Kidney epithelial cell (primary cell): ENCODE results near the gene POTEM. TPM values are rescaled to one million over a fixed set of nuclear protein-coding genes. Genes with fewer than 3 reads are reported as not detected.
"Not testable (repeated sequence)": the region's sequence is repeated elsewhere in the genome, so short reads cannot be mapped to it uniquely, and the experiment has no call there.

Source experiments
- DNase-seq: peaks from one replicate; pipeline ENCODE4 v3.0.0-alpha.2; 2010; ENCODE audit warnings: low read depth
- H3K27me3 ChIP-seq: 2 replicates; pipeline ENCODE4 v1.6.0; 2011; ENCODE audit warnings: low read length; ENCODE audit not compliant: control insufficient read depth, insufficient read depth
- H3K36me3 ChIP-seq: 2 replicates; pipeline ENCODE4 v1.5.1; 2011; ENCODE audit warnings: low read length; ENCODE audit not compliant: control insufficient read depth, insufficient read depth
- H3K4me3 ChIP-seq: 2 replicates; pipeline ENCODE4 v1.5.1; 2011; ENCODE audit warnings: low read depth, mild to moderate bottlenecking, control low read depth, low read length
- total RNA-seq: library from RNA; depleted of rRNA; stranded (reverse); fragments of >200 nt; gene quantifications from 2 replicates; pipeline ENCODE4 v1.2.3, GENCODE V29; 2015

POTEM gene
- total RNA-seq, 1 donor from 2014 or later: not detected

DNA sequence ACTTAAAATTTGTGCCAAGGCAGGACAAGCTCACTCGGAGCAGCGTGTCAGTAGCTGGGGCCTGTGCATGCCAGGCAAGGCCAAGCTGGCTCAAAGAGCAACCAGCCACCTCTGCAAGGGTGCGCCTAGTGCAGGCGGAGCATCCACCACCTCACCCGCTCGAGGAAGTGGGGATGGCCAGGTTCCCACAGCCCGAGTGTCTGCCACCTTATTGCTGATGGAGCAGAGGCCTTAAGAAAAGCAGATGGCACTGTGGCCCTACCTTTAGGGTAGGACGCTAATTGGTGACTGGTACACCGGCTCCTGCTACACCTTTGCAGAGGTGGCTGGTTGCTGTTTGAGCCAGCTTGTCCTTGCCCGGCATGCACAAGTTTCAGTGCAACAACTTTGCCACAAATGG is 43.8 kb downstream of the POTEM start:
- not testable (repeated sequence) for H3K27me3 ChIP-seq, H3K36me3 ChIP-seq, DNase-seq, H3K4me3 ChIP-seq

DNA sequence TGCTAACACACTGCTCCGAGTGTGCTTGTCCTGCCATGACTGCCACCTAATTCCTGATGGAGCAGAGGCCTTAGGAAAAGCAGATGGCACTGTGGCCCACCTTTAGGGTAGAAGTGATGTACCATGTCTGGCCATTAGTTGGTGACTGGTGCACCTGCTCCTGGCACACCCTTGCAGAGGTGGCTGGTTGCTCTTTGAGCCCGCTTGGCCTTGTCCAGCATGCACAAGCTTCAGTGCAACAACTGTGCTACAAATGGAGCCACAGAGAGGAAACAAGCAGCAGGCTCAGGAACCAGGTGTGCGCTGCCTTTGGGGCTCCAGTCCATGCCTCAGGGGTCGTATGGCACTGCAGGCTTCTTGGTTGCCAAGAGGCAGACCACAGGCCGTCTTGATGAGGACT is 44.5 kb downstream of the POTEM start:
- not testable (repeated sequence) for H3K4me3 ChIP-seq

DNA sequence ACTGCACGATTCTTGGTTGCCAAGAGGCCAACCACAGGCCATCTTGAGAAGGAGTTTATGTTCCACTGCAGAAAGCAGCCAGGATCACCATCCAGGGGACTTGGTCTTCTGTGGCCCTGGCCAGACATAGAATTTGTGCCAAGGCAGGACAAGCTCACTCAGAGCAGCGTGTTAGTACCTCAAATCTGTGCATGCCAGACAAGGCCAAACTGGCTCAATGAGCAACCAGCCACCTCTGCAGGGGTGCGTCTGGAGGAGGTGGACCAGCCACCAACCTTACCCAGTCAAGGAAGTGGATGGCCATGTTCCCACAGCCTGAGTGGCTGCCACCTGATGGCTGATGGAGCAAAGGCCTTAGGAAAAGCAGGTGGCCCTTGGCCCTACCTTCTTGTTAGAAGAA is 48.0 kb downstream of the POTEM start:
- not testable (repeated sequence) for DNase-seq, H3K4me3 ChIP-seq, H3K27me3 ChIP-seq, H3K36me3 ChIP-seq

More for the DNA sequence above, 44.5 kb downstream of the POTEM start:
- DNase-seq, H3K36me3 ChIP-seq, H3K27me3 ChIP-seq: not testable (repeated sequence)

DNA sequence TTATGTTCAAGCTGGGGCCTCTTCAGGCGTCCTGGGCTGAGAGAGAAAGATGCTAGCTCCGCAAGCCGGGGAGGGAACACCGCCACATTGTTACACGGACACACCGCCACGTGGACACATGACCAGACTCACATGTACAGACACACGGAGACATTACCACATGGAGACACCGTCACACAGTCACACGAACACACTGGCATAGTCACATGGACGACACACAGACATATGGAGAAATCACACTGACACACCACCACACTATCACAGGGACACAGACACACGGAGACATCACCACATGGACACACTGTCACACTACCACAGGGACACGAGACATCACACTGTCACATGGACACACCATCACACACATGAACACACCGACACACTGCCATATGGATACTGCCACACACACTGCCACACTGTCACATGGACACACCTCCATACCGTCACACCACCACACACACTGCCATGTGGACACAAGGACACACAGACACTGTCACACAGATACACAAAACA is 57.9 kb downstream of the POTEM start:
- not testable (repeated sequence) for H3K36me3 ChIP-seq, DNase-seq, H3K4me3 ChIP-seq, H3K27me3 ChIP-seq

DNA sequence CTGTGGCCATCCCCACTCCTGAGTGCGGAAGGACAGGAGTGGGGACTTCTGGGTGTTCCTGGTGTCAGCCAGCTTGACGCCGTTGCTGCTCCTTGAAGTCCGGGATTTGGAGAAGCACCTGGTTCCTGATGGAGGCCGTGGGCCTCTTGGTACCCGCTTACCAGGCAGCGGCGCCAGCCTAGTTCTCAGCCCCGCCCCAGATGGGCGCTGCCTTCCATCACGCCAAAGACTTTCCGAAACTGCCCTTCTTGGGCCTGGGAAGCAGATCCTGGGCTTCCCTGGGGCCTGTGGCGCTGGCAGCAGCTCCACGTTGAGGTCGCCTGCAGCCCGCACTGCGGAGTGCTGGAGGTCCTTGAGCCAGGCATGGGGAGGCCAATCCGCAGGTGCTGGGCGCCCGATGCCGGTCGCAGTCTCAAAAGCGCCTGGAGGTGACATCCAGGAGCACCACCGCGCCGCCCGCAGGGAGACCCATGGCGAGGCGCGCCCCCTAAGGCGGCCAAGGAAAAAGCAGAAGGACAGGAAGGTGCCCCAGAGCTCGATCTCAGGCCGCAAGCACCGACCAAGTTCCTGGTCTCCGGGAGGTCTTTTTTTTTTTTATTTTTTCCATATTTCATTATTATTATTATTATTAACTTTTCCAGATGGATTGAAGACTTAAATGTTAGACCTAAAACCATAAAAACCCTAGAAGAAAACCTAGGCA is 59.6 kb downstream of the POTEM start:
- H3K36me3 ChIP-seq, DNase-seq, H3K4me3 ChIP-seq, H3K27me3 ChIP-seq: not testable (repeated sequence)

DNA sequence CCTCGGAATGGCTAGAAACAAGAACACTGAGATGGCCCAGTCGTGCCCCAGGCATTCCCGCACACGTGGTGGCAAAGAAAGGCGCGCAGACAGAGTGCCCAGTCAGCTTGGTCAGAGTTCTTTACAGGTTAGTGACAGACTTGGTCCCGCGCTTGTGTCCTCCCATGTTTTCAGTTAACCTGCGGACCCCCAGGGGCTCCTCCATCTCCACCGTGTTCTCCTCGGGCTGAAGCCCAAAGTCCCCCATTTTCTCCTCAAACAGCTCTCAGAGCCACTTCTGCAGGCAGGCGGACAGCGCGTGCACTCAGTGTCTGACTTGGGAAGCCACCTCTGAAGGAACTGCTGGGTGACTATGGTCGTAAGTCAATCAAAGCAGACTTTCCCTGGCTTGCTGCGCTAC is 60.7 kb downstream of the POTEM start:
- not testable (repeated sequence) for H3K4me3 ChIP-seq, H3K36me3 ChIP-seq, DNase-seq, H3K27me3 ChIP-seq

DNA sequence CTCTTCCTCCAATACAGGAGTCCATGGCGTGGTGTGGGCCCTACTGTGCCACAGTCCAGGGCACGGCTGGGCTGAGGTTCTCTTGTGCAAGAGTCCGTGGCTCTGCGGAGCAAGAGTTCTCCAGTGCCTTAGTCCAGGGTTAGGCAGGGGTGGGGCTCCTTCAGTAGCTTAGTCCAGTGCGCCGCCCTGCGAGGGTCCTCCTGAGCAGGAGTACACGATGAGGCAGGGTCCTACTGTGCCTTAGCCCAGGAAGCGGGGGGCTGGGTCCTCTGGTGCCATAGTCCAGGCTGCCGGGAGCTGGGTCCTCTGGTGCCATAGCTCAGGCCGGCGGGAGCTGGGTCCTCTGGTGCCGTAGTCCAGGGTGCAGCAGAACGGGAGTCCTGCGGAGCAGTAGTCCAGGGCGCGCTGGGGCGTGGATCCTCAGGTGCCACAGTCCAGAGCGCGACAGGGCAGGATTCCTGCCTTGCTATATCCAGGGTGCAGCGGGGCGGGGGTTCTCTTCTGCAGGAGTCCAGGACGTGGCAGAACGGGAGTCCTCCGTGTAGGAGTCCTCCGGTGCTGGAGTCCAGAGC is 69.7 kb downstream of the POTEM start:
- H3K36me3 ChIP-seq, H3K4me3 ChIP-seq, H3K27me3 ChIP-seq, DNase-seq: not testable (repeated sequence)

DNA sequence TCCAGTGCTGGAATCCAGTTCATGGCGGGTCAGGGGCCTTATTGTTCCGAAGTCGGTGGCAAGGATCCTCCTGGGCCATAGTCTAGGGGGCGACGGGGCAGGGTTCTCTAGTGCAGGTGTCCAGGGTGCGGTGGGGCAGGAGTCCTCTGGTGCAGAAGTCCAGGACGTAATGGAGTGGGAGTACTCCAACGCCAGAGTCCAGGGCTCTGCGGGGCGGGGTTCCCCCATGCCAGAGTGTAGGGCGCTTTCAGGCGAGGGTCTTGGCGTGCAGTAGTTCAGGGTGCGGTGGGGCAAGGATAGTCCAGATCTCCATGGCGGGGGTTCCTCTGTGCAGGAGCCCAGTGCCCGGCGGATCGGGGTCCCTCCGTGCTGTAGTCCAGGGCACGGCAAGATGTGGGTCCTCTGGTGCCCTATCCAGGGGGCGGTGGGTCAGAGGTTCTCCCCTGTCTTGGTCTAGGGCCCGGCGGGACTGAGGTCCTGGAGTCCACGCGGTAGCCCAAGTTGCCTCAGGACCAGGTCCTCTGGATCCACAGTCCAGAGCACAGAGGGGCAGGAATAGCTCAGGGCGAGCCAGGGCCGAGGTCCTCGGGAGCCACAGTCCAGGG is 70.9 kb downstream of the POTEM start:
- H3K4me3 ChIP-seq, H3K36me3 ChIP-seq, H3K27me3 ChIP-seq, DNase-seq: not testable (repeated sequence)

DNA sequence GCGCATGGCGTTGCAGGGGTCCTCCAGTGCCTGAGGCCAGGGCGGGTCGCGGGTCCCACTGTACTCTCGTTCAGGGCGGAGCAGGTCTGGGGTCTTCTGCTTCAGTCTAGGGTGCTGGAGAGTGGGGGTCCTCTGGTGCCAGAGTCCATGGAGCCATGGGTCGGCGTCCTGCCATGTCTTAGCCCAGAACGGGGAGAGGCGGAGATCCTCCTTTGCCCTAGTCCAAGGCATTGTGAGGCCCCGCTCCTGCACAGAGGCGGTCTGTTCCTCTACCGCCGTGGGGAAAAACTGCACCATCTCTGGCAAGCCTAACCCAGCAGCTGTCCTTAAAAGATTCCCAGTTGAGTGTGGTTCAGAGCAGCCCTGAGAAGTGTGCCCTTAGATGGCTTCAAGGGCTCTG is 71.6 kb downstream of the POTEM start:
- H3K4me3 ChIP-seq, DNase-seq, H3K36me3 ChIP-seq: not testable (repeated sequence)

DNA sequence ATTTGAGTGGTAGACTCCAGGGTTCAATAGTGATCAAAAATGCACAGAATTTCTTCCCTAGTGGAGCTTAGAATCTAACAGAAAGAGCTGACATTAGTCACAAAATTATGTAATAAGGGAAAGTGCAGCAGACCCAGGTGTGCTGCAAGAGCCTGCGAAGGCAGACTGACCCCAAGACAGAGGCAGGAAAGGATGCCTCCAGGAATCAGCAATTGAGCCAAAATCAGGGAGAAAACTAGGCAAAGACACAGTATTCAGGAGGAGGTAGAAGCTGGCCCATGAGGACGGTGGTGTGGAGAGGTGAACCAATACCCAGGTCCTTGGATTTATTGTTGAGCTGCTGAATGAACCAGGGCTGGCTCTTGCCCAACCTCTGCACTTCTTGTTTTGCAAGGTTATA is 76.2 kb downstream of the POTEM start:
- DNase-seq, H3K4me3 ChIP-seq, H3K36me3 ChIP-seq, H3K27me3 ChIP-seq: not testable (repeated sequence)

More for the DNA sequence above, 71.6 kb downstream of the POTEM start:
- H3K27me3 ChIP-seq: not testable (repeated sequence)
